HUDEP-2 (cell line): Measurements from ENCODE around the gene LRCH3.
A peak's percentile ranks its signal among the peaks of the same experiment; 100 is the strongest.
"Not testable (repeated sequence)": the region's sequence is repeated elsewhere in the genome, so short reads cannot be mapped to it uniquely, and the experiment has no call there.

ENCODE experiments used
- DNase-seq, 76 experiments: peaks; one replicate each; lab custom pipeline; 2025; ENCODE audit not compliant: unreplicated experiment in 76 of 76; lab: John Stamatoyannopoulos, UW

LRCH3 gene

DNA sequence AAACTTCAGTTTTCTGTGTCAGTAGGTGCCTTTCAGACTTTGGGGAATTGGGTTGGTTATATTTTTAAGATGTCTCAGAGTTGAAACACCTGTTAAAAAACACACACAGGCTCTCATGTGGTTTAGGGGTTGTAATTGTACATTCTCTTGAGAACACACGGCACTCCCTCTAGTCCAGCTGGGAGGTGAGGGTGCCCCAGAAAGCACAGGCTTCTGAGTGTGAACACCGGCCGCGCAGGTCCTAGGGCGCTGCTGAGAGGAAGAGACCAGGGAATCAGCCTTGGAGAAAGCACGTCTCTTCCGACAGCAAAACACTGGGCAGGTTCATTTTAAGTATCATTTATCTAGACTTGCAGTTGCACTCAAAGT is 90.9 kb downstream of the LRCH3 start:
- DNase-seq, result no peak

DNA sequence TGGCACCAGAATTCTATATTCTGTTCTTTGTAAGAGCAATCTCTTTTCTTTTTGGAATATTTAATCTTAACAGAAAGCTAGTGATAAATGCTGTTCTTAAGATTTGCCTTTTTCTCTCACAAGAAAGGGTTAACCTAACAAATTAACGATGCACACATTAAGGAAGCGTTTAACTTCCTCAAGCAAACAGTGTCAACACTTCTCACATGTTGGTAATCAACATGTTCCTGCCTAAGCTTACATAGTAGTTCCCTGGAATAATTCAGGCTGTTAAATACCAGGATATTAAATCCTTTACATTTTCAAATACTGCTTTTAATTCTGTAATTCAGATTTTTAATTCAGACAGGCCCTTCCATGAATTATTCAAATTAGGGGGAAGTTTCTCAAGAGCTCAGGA is 91.5 kb downstream of the LRCH3 start:
- no peak for DNase-seq

DNA sequence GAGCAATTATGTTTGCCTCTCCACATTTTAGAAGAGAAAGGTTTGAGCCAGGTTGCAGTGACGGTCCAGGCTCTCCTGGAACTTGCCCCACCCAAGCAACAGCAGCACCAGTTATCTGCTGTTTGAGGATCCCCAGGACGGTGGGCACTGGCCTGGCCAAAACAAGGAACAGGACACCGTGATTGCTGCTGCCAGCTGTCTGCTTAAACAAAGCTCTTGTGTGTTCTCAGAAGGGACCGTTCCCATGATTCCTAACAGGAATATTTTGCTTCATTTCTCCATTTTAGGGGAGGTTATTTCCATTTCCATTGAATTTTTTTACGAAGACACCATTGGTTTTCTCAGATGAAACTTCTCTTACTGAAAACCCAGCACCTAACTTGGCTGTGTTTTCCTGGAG is 92.5 kb downstream of the LRCH3 start:
- DNase-seq, result no peak

DNA sequence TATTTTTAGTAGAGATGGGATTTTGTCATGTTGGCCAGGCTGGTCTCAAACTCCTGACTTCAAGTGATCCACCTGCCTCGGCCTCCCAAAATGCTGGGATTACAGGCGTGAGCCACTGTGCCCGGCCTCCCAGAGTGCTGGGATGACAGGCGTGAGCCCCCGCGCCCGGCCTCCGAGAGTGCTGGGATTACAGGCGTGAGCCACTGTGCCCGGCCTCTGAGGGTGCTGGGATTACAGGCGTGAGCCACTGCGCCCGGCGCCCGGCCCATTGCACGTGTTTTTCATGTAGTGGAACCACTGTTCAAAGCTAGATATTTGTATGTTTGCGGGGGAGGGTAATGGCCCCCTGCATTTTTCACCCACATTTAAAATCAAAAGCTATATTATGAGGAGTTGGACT is 93.3 kb downstream of the LRCH3 start:
- not testable (repeated sequence) for DNase-seq

DNA sequence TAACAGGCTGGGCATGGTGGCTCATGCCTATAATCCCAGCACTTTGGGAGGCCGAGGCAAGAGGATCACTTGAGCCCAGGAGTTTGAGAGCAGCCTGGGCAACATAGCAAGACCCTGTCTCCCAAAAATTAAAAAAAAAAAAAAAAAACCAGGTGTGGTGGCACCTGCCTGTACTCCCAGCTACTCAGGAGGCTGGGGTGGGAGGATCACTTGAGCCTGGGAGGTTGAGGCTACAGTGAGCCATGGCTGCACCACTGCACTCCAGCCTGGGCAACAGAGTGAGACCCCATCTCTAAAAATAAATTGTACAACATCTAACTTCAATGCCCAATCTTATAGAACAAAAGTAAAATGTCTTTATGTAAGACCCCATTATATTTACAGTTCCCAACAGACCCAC is 95.0 kb downstream of the LRCH3 start:
- DNase-seq, result not testable (repeated sequence)

DNA sequence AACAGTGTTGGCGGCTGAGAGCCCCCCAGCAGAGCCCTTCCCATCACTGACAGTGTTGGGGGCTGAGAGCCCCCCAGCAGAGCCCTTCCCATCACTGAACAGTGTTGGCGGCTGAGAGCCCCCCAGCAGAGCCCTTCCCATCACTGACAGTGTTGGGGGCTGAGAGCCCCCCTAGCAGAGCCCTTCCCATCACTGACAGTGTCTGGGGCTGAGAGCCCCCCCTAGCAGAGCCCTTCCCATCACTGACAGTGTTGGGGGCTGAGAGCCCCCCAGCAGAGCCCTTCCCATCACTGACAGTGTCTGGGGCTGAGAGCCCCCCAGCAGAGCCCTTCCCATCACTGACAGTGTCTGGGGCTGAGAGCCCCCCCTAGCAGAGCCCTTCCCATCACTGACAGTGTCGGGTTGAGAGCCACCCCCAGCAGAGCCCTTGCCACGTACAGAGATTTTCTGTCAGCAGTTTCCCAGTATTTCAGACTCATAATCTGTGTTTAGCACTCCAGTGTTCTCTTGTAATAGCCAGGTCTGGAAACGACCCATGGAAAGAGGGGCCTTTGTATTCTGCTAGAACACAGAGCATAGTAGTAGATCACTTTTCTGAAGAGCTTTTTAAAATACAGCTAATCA is 96.5 kb downstream of the LRCH3 start:
- DNase-seq, result not testable (repeated sequence)

DNA sequence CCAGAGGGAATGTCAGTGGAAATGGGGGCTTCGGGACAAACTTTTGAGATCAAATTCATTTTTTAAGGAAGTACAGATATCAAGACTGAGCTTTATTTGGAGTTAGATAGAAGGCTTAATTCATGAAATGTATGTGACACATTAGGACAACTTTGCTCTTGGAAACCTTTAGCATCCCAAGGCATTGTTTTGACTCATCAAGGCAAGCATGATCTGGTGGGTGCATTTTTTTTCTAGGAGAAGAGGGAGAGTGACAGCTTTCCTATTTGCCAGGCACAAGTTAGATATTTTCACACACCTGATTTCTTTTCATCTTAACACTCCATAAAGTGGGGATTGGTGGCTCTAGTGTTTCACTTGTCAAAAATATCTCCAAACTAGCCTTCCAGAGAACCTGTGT is 97.5 kb downstream of the LRCH3 start:
- DNase-seq, result no peak

DNA sequence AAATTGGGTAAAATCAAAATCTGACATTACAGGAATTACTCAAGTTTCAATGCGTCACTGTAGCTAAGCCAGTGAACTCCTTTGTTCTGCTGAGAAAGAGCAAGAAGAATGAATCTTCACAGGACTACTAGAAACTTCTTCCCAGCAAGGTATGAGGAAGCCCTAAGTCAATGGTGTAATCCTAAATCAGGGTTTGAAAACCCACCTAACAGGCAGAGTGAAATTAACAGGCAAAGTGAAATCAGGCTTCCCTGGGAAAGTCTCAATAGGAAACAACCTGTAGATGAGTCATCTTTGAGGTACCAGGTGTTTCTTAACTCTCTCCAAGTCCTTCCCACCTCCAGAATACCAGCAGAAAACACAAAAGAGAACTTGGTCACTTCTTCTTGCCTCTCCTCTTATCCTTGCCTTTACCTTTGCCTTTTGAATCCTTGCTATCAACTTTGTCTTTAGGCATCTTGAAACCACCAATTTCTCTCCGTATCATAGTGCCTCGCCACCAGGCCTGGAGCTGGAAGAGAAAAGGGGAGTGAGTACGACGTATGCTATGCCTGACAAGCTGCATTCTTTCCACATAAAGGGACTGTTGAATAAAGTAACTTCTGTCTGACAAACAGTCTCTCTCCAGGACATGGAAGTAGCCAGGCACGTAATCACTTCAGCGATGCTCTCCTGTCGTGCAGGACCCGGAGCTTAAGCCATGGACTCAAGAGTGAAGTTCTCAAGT is 98.3 kb downstream of the LRCH3 start:
- DNase-seq, result no peak

DNA sequence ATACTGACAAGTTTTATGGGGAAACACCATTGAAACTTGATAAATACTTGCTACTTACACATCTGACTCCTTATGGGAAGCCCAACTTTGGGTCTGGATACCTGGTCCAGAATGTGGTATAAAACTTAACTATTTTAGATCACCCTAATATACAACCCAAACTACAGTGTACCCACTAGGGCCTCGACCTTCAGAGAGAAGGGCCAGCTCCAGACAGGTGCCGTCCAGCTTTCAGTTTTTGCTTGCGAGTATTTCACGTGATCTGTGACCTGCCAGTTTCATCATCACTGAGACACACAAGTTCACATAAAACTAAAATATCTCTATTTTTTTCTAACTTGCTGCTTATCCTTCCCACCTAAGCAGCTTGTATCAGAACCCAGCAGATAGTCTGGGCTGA is 99.6 kb downstream of the LRCH3 start:
- DNase-seq, result no peak

DNA sequence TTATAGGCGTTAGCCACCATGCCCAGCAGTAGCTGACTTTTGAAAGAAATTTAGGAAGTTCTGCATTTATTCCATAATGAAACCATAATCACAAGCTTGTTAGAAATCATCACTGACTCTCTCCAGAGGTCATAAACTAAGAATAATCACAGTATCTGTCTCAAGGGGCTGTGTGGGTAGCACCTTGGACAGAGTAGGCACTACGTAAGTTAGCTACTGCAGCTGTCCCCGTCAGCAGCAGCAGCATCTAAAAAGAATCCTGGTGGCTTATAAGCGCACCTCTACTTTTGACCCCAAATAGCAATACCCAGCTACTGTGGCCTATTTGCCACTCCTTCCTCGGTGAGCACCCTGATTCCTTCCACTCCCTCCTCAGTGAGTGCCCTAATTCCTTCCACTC is 101.1 kb downstream of the LRCH3 start:
- DNase-seq, result no peak

DNA sequence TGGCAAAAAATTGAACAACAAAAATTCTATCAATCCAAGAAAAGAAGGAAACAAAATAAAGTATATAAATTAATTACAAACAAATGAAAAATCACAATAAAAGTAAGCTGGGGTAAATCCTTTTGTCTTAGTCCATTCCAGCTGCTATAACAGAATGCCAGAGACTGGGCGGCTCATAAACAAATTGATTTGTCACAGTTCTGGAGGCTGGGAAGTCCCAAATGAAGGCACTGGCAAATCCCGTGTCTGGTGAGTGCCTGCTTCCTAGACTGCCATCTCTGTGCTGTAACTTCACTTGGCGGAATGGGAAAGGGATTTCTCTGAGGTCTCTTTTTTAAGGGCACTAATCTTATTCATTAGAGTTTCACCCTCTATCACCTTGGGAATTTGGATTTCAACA is 105.4 kb downstream of the LRCH3 start:
- DNase-seq, result no peak

DNA sequence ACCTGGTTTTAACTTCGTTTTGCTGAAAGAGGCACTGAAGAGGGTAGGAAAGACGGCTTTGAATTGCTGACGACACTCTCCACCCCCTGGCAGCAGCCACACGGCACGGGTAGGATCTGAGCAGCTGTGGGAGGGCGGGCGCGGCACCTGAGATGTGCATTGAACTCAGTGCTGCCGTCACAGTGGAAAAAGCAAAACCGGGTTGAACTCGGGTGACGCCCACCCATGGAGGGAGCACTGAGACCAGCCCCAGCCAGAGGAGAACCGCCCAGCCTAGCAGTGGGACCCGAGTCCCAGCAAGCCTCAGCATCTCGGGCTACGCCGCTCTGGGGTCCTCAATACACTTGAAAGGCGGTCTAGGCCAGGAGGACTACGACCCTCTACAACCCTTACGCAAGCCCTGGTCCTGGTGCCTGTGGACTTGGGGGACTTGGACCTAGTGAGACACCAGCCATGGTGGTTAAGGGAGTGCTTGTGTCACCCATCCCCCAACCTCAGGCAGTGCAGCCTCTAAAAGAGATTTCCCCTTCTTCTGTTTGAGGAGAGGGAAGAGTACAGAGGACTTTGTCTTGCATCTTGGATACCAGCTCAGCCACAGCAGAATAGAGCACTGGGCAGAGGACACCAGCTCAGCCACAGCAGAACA is 108.9 kb downstream of the LRCH3 start:
- no peak for DNase-seq

DNA sequence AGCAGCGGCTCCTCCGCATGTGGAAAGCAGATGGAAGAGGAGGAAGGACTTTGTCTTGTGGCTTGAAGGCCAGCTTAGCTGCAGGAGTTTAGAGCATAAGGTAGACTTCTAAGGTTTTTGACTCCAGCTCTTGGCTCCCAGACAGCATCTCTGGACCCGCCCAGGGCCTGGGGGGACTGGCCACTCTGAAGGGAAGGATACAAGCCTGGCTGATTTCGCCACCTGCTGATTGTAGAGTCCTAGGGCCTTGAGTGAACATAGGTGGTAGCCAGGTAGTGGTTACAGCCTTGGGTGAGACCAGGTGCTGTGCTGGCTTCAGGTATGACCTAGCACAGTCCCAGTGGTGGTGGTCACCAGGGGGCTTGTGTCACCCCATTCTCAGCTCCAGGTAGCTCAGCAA is 110.6 kb downstream of the LRCH3 start:
- DNase-seq, result no peak

DNA sequence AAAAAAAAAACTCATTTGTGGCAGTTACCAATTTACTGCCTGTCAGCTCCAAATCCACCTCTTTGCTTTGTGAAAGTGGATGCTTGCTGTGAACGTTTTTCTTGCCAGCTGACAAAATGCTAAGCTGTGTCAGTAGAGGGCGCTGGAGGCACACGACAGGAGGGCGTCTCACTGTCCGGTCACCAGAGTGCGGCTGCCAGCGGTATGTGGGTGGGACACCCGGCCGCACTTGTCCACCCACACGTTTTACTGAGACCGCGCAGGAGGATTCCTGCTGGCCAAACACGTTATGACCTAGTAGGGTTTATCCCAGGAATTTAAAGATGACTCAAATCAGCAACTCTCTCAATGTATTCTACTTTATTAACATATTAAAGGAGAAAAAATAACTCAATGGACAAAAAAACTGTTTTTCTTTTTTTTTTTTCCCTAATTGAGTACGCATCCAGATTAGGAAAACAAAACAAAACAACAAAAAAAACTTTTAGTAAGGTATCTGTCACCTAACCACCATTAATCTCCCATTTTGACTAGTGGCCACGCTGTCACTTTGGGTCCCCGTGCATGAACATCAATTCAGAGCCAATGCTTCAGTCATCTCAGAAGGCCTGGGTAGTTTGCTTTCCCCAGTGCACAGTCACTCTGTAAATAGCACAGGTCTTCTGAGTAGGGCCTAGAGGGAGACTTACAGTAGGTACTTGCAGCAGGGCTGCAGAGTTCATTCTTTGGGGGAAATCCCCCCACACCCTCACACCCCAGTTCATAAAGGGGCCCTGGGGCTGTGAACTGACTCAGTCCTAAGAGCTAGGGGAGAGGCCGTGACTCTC is 115.2 kb downstream of the LRCH3 start:
- peak in 71 of 76 experiments; percentile 10 to 87 (median 69) for DNase-seq

DNA sequence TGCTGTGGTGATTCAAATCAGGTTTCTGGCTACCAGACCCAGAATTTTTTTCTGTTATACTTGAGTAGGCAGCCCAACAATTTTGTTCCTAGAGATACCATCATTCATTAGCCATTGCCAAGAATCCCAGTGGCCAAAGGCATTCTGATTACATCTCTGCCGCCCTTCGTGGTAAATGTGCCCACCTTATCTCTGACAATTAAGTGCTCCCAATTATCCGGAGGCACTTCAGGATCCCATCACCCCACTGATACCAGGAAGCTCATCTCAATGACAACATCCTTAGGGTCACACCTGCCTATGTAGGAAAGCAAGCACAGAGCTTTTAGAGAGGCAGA is 115.8 kb downstream of the LRCH3 start:
- DNase-seq, result no peak

DNA sequence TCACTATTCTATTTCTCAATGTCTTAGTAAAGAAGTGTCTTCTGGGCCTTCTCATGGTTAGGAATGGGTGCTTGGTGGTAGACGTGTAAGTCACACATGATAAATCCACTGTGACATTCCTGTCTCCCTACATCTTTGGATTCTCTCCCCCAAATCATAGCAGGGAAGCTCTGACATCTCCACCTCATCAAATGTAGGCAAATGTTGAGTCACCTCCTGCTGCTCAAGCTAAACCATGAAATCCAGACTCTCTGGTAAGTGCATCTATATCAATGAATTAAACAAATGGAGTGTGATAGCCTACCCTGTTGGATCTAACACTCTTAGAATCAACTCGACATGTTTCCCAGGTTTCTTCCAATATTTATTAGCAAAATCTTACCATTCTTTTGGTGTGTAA is 116.1 kb downstream of the LRCH3 start:
- DNase-seq, result no peak

DNA sequence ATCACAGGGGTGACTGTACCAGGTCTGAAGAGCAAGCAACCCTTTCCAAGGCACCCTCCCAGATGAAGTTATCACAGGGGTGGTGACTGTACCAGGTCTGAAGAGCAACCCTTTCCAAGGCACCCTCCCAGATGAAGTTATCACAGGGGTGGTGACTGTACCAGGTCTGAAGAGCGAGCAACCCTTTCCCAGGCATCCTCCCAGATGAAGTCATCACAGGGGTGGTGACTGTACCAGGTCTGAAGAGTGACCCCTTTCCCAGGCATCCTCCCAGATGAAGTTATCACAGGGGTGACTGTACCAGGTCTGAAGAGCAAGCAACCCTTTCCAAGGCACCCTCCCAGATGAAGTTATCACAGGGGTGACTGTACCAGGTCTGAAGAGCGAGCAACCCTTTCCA is 117.5 kb downstream of the LRCH3 start:
- not testable (repeated sequence) for DNase-seq

DNA sequence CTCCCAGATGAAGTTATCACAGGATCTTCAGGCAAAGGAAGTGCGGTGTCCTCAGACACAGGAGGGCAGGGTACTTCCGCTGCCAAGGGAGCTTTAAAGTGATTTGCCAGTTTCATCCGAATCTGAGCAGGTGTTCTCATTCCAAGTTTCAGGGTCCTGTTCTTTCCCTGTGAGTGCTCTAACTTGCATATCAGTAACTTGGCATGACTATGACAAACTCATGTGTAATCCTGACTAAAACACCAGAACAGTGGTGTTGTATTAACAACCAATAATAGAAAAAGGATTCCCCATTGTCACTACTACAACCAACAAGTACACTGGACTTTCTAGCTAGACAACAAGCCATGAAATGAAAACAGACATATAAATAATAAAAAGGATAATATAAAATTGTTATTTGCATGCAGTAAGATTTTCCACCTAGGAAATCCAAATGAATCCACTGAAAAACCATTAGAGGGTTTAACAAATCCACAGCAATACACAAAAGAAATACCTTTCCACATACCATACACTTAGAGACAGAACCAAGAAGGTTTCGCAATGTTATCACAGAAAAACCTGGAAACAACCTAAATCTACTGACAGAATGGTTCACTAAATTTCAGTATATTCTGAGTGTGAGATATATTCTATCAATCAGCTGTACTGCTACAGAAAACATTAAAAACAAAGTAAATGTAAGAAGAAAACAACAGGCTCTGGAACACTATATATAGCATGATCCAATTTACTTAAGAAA is 118.1 kb downstream of the LRCH3 start:
- no peak for DNase-seq

DNA sequence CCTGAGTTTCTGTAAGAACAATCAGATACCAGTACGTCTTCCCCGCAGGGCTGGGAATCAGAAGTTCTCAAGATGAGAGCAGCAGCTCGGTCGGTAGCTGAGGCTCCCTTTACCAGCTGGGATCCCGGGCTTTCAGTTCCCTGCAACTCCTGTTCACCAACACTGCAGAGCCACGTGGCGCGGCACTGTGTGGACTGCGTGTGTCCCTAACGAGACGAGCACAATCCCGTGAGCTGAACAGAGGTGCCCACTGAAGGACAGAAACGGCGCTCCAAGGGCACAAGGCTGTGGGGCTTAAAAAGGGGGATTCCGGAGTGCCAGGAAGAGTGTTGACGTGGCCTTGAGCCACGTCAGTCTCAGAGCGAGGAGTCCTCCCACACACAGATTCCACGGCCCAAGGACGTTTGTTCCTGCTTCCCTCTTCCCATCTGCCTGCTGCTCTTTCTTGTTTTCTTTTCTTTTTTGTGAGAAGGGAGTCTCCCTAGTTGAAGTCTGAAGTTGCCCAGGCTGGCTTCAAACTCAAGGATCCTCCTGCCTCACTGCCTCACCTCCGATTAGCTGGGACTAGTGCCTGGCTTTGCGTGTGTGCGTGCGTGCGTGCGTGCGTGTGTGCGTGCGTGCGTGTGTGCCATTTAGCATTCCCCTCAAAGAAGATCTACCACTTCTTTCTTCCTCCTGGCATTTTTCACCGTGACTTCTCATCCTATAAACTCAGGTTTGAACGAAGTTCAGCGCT is 121.9 kb downstream of the LRCH3 start:
- no peak for DNase-seq
